ENCODE measurements around the gene DHRS12. TPM values are rescaled to one million over a fixed set of nuclear protein-coding genes. Genes with fewer than 3 reads are reported as not detected.

The DHRS12 gene
- total RNA-seq, 4 donors from 2014 or later = 8.1 to 21.7 (median 12.5) TPM

DNA sequence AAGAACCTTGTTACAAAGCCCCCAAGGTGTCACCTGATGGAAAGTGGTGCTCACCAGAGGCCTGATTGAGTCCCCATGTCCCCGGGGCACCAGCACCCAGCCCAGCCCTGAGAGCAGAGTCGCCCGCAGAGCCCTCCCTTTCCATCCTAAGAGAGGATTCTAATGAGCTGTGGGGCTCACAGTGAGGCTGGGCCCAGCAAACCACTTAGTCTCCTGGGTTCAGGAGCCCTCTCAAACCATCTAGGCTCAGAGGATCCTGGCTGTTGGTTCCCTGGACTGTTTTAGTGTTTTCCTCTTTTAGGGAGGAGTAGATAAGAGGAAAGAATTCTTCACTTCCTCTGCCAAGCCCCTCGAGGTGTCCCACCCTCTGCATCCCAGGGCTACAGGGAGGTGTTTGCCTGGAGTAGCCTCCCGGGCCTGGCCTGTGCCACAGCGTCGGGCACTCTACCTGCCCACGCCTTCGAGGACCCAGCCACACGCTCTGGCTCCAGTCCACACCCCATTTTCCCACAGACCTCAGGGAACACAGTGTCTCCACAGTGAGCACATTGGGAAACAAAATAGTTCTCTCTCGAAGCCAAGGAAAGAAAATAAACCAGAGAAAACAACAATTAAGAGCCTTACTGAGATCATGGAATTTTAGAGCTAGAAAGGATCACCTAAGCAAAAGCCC is 34.4 kb downstream of the DHRS12 start:
- peak in 1 of 3 donors; percentile 48 for DNase-seq

DNA sequence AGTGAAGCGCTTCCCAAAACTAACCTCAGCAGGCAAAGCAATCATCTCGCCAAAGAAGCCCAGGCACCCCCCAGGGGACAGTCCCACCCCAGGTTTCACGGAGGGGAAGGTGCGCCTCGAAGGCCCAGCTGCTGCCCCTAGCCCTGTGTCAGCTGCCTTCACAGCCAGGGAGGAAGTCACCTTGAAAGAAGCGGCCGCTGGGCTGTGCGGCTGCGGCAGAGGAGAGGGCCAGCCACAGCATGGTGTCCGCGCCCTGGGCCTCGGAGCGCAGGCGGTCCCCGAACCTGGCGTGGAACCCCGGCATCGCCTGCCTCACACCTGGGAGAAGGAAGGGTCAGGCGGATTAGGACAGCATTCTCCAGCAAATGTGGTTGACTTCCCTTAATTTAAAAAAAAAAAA is 35.0 kb downstream of the DHRS12 start:
- Histone ChIP-seq H3K27ac (peak overlapping the region in 1 of 4 donors; percentile 33), H3K9me3 (no peaks in the 10 kb centered on the region), H3K4me1 (peaks cover 4 to 14% (median 8%) of the 10 kb centered on the region in 4 donors), H3K36me3 (peaks cover 0 to 8% (median 0%) of the 10 kb centered on the region in 3 donors), H3K27me3 (no peaks in the 10 kb centered on the region), H3K4me3 (no peak overlapping the region)
- no peak for TF ChIP-seq POLR2A (IDR thresholded peaks at IDR 0.05)
- TF ChIP-seq, protein P1, sequence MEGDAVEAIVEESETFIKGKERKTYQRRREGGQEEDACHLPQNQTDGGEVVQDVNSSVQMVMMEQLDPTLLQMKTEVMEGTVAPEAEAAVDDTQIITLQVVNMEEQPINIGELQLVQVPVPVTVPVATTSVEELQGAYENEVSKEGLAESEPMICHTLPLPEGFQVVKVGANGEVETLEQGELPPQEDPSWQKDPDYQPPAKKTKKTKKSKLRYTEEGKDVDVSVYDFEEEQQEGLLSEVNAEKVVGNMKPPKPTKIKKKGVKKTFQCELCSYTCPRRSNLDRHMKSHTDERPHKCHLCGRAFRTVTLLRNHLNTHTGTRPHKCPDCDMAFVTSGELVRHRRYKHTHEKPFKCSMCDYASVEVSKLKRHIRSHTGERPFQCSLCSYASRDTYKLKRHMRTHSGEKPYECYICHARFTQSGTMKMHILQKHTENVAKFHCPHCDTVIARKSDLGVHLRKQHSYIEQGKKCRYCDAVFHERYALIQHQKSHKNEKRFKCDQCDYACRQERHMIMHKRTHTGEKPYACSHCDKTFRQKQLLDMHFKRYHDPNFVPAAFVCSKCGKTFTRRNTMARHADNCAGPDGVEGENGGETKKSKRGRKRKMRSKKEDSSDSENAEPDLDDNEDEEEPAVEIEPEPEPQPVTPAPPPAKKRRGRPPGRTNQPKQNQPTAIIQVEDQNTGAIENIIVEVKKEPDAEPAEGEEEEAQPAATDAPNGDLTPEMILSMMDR (IDR thresholded peaks at IDR 0.05) = no peak
- DNase-seq = no peak

More for the DNA sequence above, 34.4 kb downstream of the DHRS12 start:
- H3K4me1 ChIP-seq = peaks cover 0 to 8% (median 3%) of the 10 kb centered on the region in 4 donors
- TF ChIP-seq, protein P1 (IDR thresholded peaks at IDR 0.05) = no peak
- no peak for TF ChIP-seq POLR2A (IDR thresholded peaks at IDR 0.05)
- peak overlapping the region in 2 of 4 donors; percentile 33 to 37 for H3K27ac ChIP-seq
- no peaks in the 10 kb centered on the region for H3K27me3 ChIP-seq
- no peak overlapping the region for H3K4me3 ChIP-seq
- H3K36me3 ChIP-seq = peaks cover 0 to 8% (median 0%) of the 10 kb centered on the region in 3 donors
- no peaks in the 10 kb centered on the region for H3K9me3 ChIP-seq

DNA sequence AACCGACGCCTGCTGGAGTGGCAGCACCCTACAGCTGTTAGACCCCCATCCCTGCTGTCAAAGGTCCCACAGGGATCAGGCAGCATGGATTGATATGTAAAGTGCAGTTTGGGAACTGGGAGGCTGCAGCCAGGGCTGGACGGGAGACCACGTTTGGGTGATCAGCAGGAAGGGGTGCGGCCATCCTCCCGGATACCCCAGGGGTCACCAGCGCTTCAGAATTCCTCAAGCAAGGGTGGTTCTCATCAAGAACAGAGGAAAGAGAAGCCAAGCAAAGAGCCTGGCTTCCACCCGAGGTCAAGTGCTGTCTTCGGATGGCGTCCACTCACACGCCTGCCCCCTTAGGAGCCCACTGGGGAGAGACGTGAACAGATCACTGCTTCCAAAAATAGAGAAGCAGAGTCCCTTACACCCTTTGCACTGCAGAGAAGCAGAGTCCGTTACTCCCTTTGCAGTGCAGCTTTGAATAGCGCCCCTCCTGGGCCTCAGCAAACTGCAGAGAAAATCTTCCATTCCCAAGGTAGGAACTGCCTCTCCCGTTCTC is 35.5 kb downstream of the DHRS12 start:
- Histone ChIP-seq H3K4me1 (peaks cover 4 to 14% (median 9%) of the 10 kb centered on the region in 4 donors), H3K27me3 (no peaks in the 10 kb centered on the region), H3K4me3 (no peak overlapping the region), H3K36me3 (peaks cover 0 to 6% (median 0%) of the 10 kb centered on the region in 3 donors), H3K9me3 (no peaks in the 10 kb centered on the region), H3K27ac (no peak overlapping the region)
- DNase-seq = no peak
- TF ChIP-seq, protein P1 (IDR thresholded peaks at IDR 0.05) = no peak
- TF ChIP-seq POLR2A (IDR thresholded peaks at IDR 0.05) = no peak

DNA sequence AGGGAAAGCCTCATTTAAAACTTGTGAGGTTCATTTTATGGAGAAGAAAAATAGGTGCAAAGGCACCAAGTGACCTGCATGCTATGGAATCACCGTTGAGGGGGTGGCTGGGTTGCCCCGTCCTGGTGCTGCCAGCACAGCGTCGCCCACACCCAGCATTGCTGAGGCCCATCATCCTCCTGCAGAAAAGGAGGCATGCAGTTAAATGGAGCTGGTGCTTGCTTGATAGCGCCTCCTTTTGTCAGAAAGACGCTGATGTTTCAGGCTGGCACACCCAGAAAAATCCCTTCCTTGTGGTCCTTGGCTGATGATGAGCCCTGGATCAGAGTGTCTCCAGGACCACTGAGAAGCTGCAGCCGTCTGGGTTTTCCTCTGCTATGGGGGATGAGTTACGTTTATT is 36.9 kb downstream of the DHRS12 start:
- Histone ChIP-seq H3K36me3 (peaks cover 0 to 3% (median 0%) of the 10 kb centered on the region in 3 donors), H3K4me3 (no peak overlapping the region), H3K4me1 (peaks cover 4 to 14% (median 9%) of the 10 kb centered on the region in 4 donors), H3K27me3 (no peaks in the 10 kb centered on the region), H3K27ac (no peak overlapping the region), H3K9me3 (no peaks in the 10 kb centered on the region)
- TF ChIP-seq, protein P1 (IDR thresholded peaks at IDR 0.05) = no peak
- TF ChIP-seq POLR2A (IDR thresholded peaks at IDR 0.05) = no peak
- no peak for DNase-seq

DNA sequence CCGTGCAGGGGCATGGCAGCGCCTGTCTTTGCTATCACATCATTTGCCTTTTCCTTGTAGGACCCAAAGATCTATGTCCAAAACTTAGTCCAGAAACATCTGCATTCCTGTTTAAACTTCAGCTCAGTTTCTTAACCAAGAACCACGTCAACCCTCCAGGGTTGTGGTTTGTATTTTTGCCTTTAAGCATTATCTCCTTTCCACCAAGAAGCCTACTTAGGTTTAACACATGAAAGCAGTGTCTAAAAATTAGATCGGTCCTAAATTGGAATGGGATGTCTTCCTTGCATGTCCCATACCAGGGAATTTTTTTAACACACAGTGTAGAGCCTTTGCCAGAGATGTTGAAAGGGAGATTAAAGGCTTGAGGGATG is 38.8 kb downstream of the DHRS12 start:
- Histone ChIP-seq H3K4me1 (peaks cover 4 to 14% (median 9%) of the 10 kb centered on the region in 4 donors), H3K27ac (peak overlapping the region; percentile 26 to 74 (median 70)), H3K36me3 (peaks cover 0 to 3% (median 0%) of the 10 kb centered on the region in 3 donors), H3K27me3 (no peaks in the 10 kb centered on the region), H3K9me3 (no peaks in the 10 kb centered on the region), H3K4me3 (no peak overlapping the region)
- TF ChIP-seq POLR2A (IDR thresholded peaks at IDR 0.05) = no peak
- TF ChIP-seq, protein P1 (IDR thresholded peaks at IDR 0.05) = no peak
- DNase-seq = no peak

Data from Peyer's patch (tissue), 4 donors.